PC-3 (cell line): ENCODE data around the gene SNAP47. TPM values are rescaled to one million over a fixed set of nuclear protein-coding genes. Genes with fewer than 3 reads are reported as not detected.

Experiments used
- ATAC-seq: fragments of 200-7000 bp; cut with Tn5 transposase; 2 replicates; pipeline ENCODE4 v1.9.1; 2020; ENCODE audit warnings: mild to moderate bottlenecking, moderate library complexity
- BruUV-seq: library from RNA; stranded (reverse); fragments of 400-500 nt; replicated peaks from 2 replicates; lab custom pipeline; 2021; lab: Mats Ljungman, UMichigan
- CTCF ChIA-PET: fragments of 300-600 bp; sonication (Branson Sonifier 250); formaldehyde crosslinking; loops from one replicate; lab custom pipeline; 2022; ENCODE audit warnings: antibody characterized with exemption; lab: Charles Lee
- POLR2A ChIA-PET: fragments of 300-600 bp; sonication (Branson Sonifier 250); formaldehyde crosslinking; loops from one replicate; lab custom pipeline; 2022; ENCODE audit warnings: antibody characterized with exemption; ENCODE audit not compliant: unreplicated experiment; lab: Charles Lee
- DNase-seq: peaks from one replicate; pipeline ENCODE4 v3.0.0-alpha.2; 2015
- H2AFZ ChIP-seq: fragments of 300-600 bp; sonication (generic); 2 replicates; pipeline ENCODE4 v1.6.0; 2016; ENCODE audit warnings: antibody characterized with exemption, low read length
- H3F3A ChIP-seq: fragments of 300-600 bp; sonication (generic); one replicate; pipeline ENCODE4 v1.6.0; 2017; ENCODE audit warnings: antibody characterized with exemption, low read length, control low read depth, mild to moderate bottlenecking; ENCODE audit not compliant: unreplicated experiment
- H3K27ac ChIP-seq: fragments of 300-600 bp; sonication (generic); 2 replicates; pipeline ENCODE4 v1.5.1; 2016; ENCODE audit warnings: mild to moderate bottlenecking, low read length
- H3K27me3 ChIP-seq: fragments of 300-600 bp; sonication (generic); 2 replicates; pipeline ENCODE4 v1.6.1; 2016; ENCODE audit warnings: low read length, mixed read lengths
- H3K36me3 ChIP-seq: fragments of 300-600 bp; sonication (generic); 2 replicates; pipeline ENCODE4 v1.6.1; 2016; ENCODE audit warnings: low read depth, mixed run types, low read length, mixed read lengths
- H3K4me1 ChIP-seq: fragments of 300-600 bp; sonication (generic); 2 replicates; pipeline ENCODE4 v1.5.1; 2016; ENCODE audit warnings: low read length; ENCODE audit not compliant: insufficient read depth
- H3K4me2 ChIP-seq: fragments of 300-600 bp; sonication (generic); 2 replicates; pipeline ENCODE4 v1.6.0; 2016; ENCODE audit warnings: low read length
- H3K4me3 ChIP-seq: fragments of 300-600 bp; sonication (generic); 2 replicates; pipeline ENCODE4 v1.5.1; 2016; ENCODE audit warnings: mild to moderate bottlenecking, low read length, mixed read lengths
- H3K79me2 ChIP-seq: fragments of 300-600 bp; sonication (generic); 2 replicates; pipeline ENCODE4 v1.6.1; 2017; ENCODE audit warnings: low read length, mixed read lengths
- H3K9ac ChIP-seq: fragments of 300-600 bp; sonication (generic); 2 replicates; pipeline ENCODE4 v1.6.0; 2016; ENCODE audit warnings: mild to moderate bottlenecking, low read length
- H3K9me2 ChIP-seq: fragments of 300-600 bp; sonication (generic); replicated peaks from 2 replicates; pipeline ENCODE4 v1.6.1; 2016; ENCODE audit warnings: mixed run types, low read length, mixed read lengths
- H3K9me3 ChIP-seq: fragments of 300-600 bp; sonication (generic); 2 replicates; pipeline ENCODE4 v1.6.1; 2016; ENCODE audit warnings: low read length, mixed read lengths
- H4K20me1 ChIP-seq: fragments of 300-600 bp; sonication (generic); 2 replicates; pipeline ENCODE4 v1.6.1; 2016; ENCODE audit warnings: low read length, mixed read lengths
- EZH2 ChIP-seq: fragments of 300-600 bp; sonication (generic); IDR thresholded peaks from one replicate; pipeline ENCODE4 v1.6.1; 2017; ENCODE audit warnings: antibody characterized with exemption, mild to moderate bottlenecking, low read length; ENCODE audit not compliant: unreplicated experiment
- EZH2phosphoT487 ChIP-seq: fragments of 300-600 bp; sonication (generic); IDR thresholded peaks from 2 replicates; pipeline ENCODE4 v1.6.1; 2018; ENCODE audit warnings: mild to moderate bottlenecking, antibody characterized with exemption, low read length, borderline replicate concordance
- intact Hi-C: fragments of 100-400 bp; cut with micrococcal nuclease; formaldehyde crosslinking; loops from 2 replicates; pipeline ENCODE4 v1.9.0; 2023
- total RNA-seq: library from RNA; depleted of rRNA; stranded (reverse); fragments of >200 nt; gene quantifications from 2 replicates; pipeline ENCODE4 v1.2.3, GENCODE V29; 2014
- TF ChIP-seq, protein P1 (sequence below): fragments of 300-600 bp; sonication (generic); conservative IDR thresholded peaks from 2 replicates; pipeline ENCODE4 v1.5.1; 2017; ENCODE audit warnings: antibody characterized with exemption, low read depth, mild to moderate bottlenecking, low read length

The SNAP47 gene
- total RNA-seq, 1 experiment from 2014 or later = 123 TPM

DNA sequence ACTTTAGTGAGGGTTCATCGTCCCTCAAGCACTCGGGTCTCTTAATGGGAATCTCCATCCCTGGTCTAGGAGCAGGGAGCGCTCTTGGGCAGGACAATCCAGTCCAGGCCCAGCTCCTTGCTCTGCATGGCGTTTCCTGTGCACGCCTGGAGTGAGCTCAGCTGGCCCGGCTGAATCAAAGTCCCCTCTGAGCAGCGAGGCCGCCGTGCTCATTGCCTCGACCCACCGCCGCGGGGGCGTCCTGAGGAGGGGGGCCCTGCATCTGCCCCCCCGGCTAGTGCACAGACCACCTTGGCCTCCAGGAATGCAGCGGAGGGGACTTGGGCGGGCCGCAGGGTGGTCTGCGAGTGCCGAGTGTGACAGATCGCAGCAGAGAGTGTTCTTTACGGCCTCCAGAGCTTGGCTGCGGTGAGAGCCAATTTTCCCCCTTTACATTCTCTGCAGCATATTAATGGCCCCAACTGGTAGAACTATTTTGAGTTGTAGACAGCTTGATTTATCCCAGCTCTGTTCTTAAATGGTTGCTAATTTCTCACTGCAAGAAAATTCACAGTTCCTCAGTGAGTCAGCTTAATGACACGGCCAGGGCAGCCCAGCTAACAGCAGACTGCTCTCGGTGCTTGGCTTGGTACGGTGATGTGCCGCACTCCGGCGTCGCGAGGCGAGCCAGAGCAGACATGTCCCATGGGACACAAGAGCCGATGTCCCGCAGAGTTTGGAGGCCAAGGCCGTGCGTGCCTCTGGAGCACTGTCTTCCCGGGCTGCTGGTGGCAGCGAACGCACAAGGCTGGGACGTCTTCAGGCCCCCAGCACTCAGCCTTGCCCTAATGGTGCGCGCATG lies 39.8 kb downstream of the SNAP47 start:
- no TSS peak for BruUV-seq
- ATAC-seq (no peak), DNase-seq (no peak)
- H4K20me1 ChIP-seq = no peaks in the 10 kb centered on the region
- H3K4me3 ChIP-seq = no peak overlapping the region
- no peaks in the 10 kb centered on the region for H3K9me2 ChIP-seq
- TF ChIP-seq EZH2phosphoT487 (no peak), EZH2 (no peak)
- TF ChIP-seq, protein P1, sequence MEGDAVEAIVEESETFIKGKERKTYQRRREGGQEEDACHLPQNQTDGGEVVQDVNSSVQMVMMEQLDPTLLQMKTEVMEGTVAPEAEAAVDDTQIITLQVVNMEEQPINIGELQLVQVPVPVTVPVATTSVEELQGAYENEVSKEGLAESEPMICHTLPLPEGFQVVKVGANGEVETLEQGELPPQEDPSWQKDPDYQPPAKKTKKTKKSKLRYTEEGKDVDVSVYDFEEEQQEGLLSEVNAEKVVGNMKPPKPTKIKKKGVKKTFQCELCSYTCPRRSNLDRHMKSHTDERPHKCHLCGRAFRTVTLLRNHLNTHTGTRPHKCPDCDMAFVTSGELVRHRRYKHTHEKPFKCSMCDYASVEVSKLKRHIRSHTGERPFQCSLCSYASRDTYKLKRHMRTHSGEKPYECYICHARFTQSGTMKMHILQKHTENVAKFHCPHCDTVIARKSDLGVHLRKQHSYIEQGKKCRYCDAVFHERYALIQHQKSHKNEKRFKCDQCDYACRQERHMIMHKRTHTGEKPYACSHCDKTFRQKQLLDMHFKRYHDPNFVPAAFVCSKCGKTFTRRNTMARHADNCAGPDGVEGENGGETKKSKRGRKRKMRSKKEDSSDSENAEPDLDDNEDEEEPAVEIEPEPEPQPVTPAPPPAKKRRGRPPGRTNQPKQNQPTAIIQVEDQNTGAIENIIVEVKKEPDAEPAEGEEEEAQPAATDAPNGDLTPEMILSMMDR = no peak
- POLR2A ChIA-PET = no interaction called here
- H3K9me3 ChIP-seq = no peaks in the 10 kb centered on the region
- intact Hi-C loops = no loop called here
- no peak overlapping the region for H3K9ac ChIP-seq
- no peaks in the 10 kb centered on the region for H3F3A ChIP-seq
- peaks cover 7% of the 10 kb centered on the region; the same call in 1 of the 2 replicates for H3K4me1 ChIP-seq
- no peaks in the 10 kb centered on the region for H3K27me3 ChIP-seq
- CTCF ChIA-PET = no interaction called here
- H2AFZ ChIP-seq = no peak overlapping the region
- H3K36me3 ChIP-seq = peaks cover 30% of the 10 kb centered on the region
- H3K4me2 ChIP-seq = no peak overlapping the region
- H3K27ac ChIP-seq = no peak overlapping the region
- H3K79me2 ChIP-seq = no peaks in the 10 kb centered on the region

DNA sequence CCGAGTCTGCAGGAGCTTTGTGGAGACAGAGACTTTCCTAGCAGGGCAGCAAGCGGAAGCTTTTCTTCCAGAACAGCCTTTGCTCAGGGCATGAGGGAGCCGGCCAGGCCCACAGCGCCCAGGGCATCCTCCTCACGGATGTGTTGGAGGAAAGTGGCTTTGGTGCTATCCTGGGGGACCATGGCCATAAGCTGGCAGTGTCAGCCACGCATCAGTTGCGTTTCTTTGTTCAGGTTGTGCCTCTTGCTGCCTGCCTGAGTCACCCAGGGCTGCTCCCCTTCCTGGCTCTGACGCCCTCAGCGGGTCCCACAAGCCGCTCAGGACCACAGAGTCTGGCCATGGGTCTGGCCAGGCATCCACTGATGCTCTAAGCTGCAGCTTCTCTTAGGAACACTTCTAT lies 40.6 kb downstream of the SNAP47 start:
- ChIA-PET POLR2A (interaction anchor here (0.6 kb wide), 1 partner anchor 752 kb away, joined by 3 read pairs; no protein-coding TSS in a partner anchor), CTCF (no interaction called here)
- H3K9me2 ChIP-seq = no peaks in the 10 kb centered on the region
- no peaks in the 10 kb centered on the region for H3K79me2 ChIP-seq
- H3K4me1 ChIP-seq = peaks cover 7% of the 10 kb centered on the region; the same call in 1 of the 2 replicates
- ATAC-seq = peak; percentile 16
- no peaks in the 10 kb centered on the region for H3F3A ChIP-seq
- H3K27me3 ChIP-seq = no peaks in the 10 kb centered on the region
- no peak overlapping the region for H3K27ac ChIP-seq
- BruUV-seq = no TSS peak
- intact Hi-C loops = no loop called here
- TF ChIP-seq EZH2 (no peak), EZH2phosphoT487 (no peak)
- TF ChIP-seq, protein P1 = no peak
- no peak overlapping the region for H3K4me3 ChIP-seq
- no peak overlapping the region for H3K4me2 ChIP-seq
- H4K20me1 ChIP-seq = no peaks in the 10 kb centered on the region
- no peaks in the 10 kb centered on the region for H3K9me3 ChIP-seq
- no peak overlapping the region for H3K9ac ChIP-seq
- peaks cover 27% of the 10 kb centered on the region for H3K36me3 ChIP-seq
- H2AFZ ChIP-seq = no peak overlapping the region
- no peak for DNase-seq

DNA sequence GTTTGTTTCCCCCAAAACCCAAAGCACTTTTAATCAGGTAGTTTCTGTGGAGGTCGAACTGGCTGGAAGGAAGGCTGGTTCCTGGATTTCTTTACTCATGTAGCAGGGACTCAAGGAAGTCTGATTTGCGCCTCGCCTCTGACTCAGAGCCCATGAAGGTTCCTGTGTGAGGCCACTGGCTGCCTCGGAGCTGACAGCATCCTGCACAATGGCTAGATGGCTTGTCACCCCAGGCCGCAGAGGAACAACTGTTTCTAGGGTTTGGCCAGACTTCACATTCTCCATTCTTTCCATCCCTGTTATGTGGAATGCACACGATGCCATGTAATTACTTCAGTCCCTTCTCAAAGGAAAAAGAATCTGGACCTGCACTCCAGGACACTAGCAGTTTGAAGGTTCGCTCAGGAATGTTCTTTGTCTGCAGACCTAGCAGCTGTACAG lies 41.1 kb downstream of the SNAP47 start:
- peak; percentile 47 for DNase-seq
- ATAC-seq = peak; percentile 84
- Histone ChIP-seq H2AFZ (no peak overlapping the region), H3K4me3 (no peak overlapping the region), H3K4me2 (no peak overlapping the region), H3K9me3 (no peaks in the 10 kb centered on the region), H3K9ac (no peak overlapping the region), H3K4me1 (peaks cover 7% of the 10 kb centered on the region; the same call in 1 of the 2 replicates), H3K27me3 (no peaks in the 10 kb centered on the region), H4K20me1 (no peaks in the 10 kb centered on the region), H3K27ac (no peak overlapping the region), H3K36me3 (peaks cover 27% of the 10 kb centered on the region), H3K79me2 (no peaks in the 10 kb centered on the region), H3F3A (no peaks in the 10 kb centered on the region), H3K9me2 (no peaks in the 10 kb centered on the region)
- intact Hi-C loops = no loop called here
- ChIA-PET POLR2A (no interaction called here), CTCF (no interaction called here)
- TF ChIP-seq, protein P1 = no peak
- TF ChIP-seq EZH2phosphoT487 (no peak), EZH2 (no peak)
- BruUV-seq = no TSS peak
